ENCODE results near the gene SLC9C2. TPM values are rescaled to one million over a fixed set of nuclear protein-coding genes. Genes with fewer than 3 reads are reported as not detected.

SLC9C2 gene
- total RNA-seq, 1 experiment from 2014 or later: not detected

DNA sequence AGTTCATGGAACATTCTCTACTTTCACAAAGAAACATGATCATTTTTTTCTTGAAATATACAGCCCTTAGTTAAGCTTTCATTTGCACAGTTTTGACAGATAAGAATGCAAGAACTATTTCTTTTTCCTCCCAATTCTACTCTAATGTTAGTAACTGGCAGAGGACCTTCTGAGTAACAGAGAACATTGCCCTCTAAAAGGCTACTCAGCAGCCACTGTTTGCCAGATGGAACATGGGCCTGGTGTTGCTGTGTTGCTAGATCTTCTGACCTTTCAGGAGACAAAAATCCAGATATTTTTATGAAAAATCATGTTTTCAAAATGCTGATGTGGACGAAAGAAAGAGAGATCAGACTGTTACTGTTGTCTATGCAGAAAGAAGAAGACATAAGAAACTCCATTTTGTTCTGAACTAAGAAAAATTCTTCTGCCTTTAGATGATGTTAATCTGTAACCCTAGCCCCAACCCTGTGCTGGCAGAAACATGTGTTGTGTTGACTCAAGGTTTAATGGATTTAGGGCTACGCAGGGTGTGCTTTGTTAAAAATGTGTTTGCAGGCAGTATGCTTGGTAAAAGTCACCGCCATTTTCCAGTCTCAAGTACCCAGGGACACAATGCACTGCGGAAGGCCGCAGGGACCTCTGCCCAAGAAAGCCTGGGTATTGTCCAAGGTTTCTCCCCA lies 128.6 kb downstream of the SLC9C2 start:
- no TSS peak for BruUV-seq (replicated peaks)
- H3K4me3 ChIP-seq (ENCODE audit: low read depth in 2 of 2, low read length in 2 of 2): peak overlapping the region in 1 of 2 experiments; percentile 80; a peak in 1 of 4 replicates
- H3K4me1 ChIP-seq (ENCODE audit: control insufficient read depth, insufficient read depth, low read length): peaks cover 32% of the 10 kb centered on the region
- in situ Hi-C loops (cut with HindIII; ENCODE audit: low pct_unique_long_range_greater_than_20kb, low sequenced_read_pairs) (loop anchor here (5.0 kb wide), 1 partner anchor 37 kb away; no protein-coding TSS in a partner anchor), intact Hi-C loops (cut with micrococcal nuclease; ENCODE audit: unreplicated experiment) (no loop called here)
- peaks cover 2% of the 10 kb centered on the region for H3K36me3 ChIP-seq (ENCODE audit: control insufficient read depth, insufficient read depth, low read length)
- CTCF ChIA-PET: no interaction called here
- ATAC-seq (no peak), DNase-seq (ENCODE audit: low read depth, low spot score) (no peak)
- no peaks in the 10 kb centered on the region for H3K9me3 ChIP-seq (ENCODE audit: control insufficient read depth, insufficient read depth, low read depth, low read length)
- TF ChIP-seq, protein P1, sequence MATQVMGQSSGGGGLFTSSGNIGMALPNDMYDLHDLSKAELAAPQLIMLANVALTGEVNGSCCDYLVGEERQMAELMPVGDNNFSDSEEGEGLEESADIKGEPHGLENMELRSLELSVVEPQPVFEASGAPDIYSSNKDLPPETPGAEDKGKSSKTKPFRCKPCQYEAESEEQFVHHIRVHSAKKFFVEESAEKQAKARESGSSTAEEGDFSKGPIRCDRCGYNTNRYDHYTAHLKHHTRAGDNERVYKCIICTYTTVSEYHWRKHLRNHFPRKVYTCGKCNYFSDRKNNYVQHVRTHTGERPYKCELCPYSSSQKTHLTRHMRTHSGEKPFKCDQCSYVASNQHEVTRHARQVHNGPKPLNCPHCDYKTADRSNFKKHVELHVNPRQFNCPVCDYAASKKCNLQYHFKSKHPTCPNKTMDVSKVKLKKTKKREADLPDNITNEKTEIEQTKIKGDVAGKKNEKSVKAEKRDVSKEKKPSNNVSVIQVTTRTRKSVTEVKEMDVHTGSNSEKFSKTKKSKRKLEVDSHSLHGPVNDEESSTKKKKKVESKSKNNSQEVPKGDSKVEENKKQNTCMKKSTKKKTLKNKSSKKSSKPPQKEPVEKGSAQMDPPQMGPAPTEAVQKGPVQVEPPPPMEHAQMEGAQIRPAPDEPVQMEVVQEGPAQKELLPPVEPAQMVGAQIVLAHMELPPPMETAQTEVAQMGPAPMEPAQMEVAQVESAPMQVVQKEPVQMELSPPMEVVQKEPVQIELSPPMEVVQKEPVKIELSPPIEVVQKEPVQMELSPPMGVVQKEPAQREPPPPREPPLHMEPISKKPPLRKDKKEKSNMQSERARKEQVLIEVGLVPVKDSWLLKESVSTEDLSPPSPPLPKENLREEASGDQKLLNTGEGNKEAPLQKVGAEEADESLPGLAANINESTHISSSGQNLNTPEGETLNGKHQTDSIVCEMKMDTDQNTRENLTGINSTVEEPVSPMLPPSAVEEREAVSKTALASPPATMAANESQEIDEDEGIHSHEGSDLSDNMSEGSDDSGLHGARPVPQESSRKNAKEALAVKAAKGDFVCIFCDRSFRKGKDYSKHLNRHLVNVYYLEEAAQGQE (IDR thresholded peaks at IDR 0.05; ENCODE audit: insufficient read depth in 1 of 2, low read depth in 2 of 2, low read length in 1 of 2): no peak
- no peak for TF ChIP-seq TCF7L2 (IDR thresholded peaks at IDR 0.05; ENCODE audit: low read depth, low read length)
- TF ChIP-seq, protein P2, sequence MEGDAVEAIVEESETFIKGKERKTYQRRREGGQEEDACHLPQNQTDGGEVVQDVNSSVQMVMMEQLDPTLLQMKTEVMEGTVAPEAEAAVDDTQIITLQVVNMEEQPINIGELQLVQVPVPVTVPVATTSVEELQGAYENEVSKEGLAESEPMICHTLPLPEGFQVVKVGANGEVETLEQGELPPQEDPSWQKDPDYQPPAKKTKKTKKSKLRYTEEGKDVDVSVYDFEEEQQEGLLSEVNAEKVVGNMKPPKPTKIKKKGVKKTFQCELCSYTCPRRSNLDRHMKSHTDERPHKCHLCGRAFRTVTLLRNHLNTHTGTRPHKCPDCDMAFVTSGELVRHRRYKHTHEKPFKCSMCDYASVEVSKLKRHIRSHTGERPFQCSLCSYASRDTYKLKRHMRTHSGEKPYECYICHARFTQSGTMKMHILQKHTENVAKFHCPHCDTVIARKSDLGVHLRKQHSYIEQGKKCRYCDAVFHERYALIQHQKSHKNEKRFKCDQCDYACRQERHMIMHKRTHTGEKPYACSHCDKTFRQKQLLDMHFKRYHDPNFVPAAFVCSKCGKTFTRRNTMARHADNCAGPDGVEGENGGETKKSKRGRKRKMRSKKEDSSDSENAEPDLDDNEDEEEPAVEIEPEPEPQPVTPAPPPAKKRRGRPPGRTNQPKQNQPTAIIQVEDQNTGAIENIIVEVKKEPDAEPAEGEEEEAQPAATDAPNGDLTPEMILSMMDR (IDR thresholded peaks at IDR 0.05): no peak
- no peak for TF ChIP-seq SIN3A (IDR thresholded peaks at IDR 0.05; ENCODE audit: borderline replicate concordance, insufficient read depth, low read depth, low read length)
- TF ChIP-seq POLR2AphosphoS5 (IDR thresholded peaks at IDR 0.05; ENCODE audit: low read depth, low read length): no peak
- no peaks in the 10 kb centered on the region for H3K27me3 ChIP-seq (ENCODE audit: control insufficient read depth, insufficient read depth, low read length)
- POLR2A ChIA-PET: no interaction called here
- peak overlapping the region; percentile 85 for H3K27ac ChIP-seq (ENCODE audit: low read length)

DNA sequence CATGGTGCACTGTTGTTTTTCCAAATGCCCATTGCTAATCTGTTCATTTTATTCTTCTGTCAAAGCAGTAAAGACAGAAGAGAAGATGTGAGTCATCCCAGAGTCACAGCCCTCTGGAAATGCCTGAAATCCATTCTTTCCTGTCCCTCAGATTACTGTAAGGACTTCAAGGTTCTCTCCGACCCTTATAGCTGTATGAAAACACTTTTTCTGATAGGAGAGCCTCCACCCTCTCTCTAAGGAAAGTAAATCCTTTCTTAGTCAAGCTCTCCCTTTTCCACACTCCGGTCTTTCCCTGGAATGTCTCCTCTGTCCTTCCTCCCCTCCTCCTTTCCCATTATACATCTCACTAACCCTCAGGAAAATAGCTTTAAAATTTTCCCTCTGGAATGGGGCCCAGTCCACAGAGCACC lies 129.3 kb downstream of the SLC9C2 start:
- no TSS peak for BruUV-seq (replicated peaks)
- DNase-seq (ENCODE audit: low read depth, low spot score) (no peak), ATAC-seq (no peak)
- H3K36me3 ChIP-seq (ENCODE audit: control insufficient read depth, insufficient read depth, low read length): peaks cover 2% of the 10 kb centered on the region; the same call in 1 of the 2 replicates
- ChIA-PET CTCF (no interaction called here), POLR2A (no interaction called here)
- H3K4me1 ChIP-seq (ENCODE audit: control insufficient read depth, insufficient read depth, low read length): peaks cover 26% of the 10 kb centered on the region
- in situ Hi-C loops (cut with HindIII; ENCODE audit: low pct_unique_long_range_greater_than_20kb, low sequenced_read_pairs) (loop anchor here (5.0 kb wide), 1 partner anchor 36 kb away; no protein-coding TSS in a partner anchor), intact Hi-C loops (cut with micrococcal nuclease; ENCODE audit: unreplicated experiment) (no loop called here)
- no peaks in the 10 kb centered on the region for H3K27me3 ChIP-seq (ENCODE audit: control insufficient read depth, insufficient read depth, low read length)
- TF ChIP-seq, protein P1 (IDR thresholded peaks at IDR 0.05; ENCODE audit: insufficient read depth in 1 of 2, low read depth in 2 of 2, low read length in 1 of 2): no peak
- no peak for TF ChIP-seq TCF7L2 (IDR thresholded peaks at IDR 0.05; ENCODE audit: low read depth, low read length)
- no peak for TF ChIP-seq SIN3A (IDR thresholded peaks at IDR 0.05; ENCODE audit: borderline replicate concordance, insufficient read depth, low read depth, low read length)
- no peak for TF ChIP-seq POLR2AphosphoS5 (IDR thresholded peaks at IDR 0.05; ENCODE audit: low read depth, low read length)
- TF ChIP-seq, protein P2 (IDR thresholded peaks at IDR 0.05): no peak
- no peaks in the 10 kb centered on the region for H3K9me3 ChIP-seq (ENCODE audit: control insufficient read depth, insufficient read depth, low read depth, low read length)
- H3K27ac ChIP-seq (ENCODE audit: low read length): peak overlapping the region; percentile 66; the same call in 1 of the 2 replicates
- H3K4me3 ChIP-seq (ENCODE audit: low read depth in 2 of 2, low read length in 2 of 2): peak overlapping the region in 1 of 2 experiments; percentile 13; a peak in 1 of 4 replicates

Data from Panc1 (cell line).